ENCODE measurements around the gene RIOK1.

The RIOK1 gene

DNA sequence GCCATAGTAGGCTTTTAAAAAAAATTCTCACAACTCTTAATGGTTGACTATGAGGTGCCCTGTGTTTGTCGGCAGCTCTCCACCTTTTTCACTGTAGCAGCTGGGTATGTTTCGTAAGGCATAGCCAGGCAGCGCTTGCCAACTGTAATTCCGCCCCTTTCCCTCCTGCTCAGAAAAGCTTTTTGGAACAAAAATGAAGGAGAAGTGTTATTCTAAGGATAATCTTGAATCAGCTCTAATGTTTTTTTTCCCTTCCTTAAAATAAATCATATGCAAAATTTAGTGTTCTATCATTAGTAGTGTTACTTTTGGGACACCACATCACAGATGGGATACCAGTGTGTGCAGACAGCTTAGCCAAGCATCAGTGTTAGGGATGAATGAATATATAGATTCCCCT is 21.2 kb downstream of the RIOK1 start:
- no peak for DNase-seq

DNA sequence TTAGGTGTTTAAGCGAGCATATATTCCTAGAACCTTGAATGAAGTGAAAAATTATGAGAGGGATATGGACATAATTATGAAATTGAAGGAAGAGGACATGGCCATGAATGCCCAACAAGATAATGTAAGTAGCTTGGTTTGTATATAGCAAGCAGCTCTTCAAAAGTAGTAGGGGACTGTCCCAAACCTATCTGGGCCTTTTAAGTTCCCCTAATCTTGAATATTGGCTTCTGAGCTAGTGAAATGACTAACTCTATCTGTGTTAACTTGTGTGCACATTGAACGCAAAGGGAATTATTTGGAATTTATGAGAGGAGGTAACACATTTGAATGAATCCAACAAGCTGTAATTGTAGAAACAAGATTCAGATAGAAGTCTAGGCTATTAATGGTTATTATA is 21.7 kb downstream of the RIOK1 start:
- no peak for DNase-seq

DNA sequence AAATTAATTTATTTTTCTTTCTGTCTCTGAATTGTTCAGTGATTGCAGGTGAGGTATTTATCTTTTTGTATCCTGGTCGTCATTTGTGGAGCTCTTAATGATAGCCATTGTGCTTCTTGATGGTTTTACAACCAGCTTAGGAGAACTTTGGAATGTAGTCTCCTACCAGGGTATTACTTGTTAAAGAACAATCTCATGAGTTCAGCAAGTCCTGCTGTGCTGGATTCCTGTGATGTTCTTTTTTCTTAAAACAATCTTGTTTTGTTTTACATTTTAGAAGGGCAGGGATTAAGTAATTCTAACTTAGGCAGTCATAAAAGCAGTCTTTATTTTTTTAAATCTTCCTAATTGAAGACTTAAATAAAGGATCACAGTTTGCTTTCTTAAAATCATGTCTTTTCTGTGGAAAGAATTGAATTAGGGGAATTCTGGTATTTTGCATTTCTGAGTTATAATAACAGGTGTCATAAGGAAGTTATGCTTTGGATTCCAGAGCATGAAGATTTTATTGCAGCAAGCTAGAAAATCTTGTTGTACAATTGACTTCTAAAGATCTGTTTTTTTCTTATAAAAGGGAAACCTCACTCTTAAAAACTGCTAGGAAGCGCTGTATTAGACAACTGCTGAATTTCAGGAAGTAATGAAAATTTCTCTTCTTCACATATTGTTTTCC is 23.7 kb downstream of the RIOK1 start:
- no peak for DNase-seq

DNA sequence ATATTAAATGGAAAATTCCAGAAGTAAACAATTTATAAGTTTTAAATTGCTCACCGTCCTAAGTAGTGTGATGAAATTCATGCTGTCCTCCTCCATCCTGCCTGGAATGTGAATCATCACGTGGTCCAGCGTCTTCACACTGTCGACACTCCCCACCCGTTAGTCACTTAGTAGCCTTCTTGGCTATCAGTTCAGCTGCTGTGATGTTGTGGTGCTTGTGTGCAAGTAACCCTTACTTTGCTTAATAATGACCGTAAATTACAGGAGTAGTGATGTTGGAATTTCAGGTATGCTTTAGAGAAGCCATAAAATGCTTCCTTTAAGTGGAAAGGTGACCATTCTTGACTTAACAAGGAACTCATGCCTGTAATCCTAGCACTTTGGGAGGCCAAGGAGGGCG is 25.2 kb downstream of the RIOK1 start:
- DNase-seq, result no peak

DNA sequence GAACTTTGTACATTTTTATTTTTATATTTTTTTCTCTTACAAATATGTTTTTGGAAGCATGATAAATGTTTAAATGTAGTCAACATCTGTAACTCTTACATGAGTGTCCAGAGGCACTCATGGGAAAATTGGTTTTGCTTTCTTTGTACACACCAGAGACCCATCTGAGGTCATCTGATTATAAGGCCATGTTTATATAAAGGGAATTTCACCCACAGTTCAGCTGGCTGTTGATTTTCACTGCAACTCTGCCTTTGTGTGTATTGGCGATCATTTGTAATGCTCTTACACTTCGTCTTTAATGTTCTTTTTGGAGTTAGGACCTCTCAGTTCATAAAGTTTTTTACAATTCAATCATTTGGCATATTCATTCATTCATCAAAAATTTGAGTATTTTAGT is 28.1 kb downstream of the RIOK1 start:
- DNase-seq, result no peak

DNA sequence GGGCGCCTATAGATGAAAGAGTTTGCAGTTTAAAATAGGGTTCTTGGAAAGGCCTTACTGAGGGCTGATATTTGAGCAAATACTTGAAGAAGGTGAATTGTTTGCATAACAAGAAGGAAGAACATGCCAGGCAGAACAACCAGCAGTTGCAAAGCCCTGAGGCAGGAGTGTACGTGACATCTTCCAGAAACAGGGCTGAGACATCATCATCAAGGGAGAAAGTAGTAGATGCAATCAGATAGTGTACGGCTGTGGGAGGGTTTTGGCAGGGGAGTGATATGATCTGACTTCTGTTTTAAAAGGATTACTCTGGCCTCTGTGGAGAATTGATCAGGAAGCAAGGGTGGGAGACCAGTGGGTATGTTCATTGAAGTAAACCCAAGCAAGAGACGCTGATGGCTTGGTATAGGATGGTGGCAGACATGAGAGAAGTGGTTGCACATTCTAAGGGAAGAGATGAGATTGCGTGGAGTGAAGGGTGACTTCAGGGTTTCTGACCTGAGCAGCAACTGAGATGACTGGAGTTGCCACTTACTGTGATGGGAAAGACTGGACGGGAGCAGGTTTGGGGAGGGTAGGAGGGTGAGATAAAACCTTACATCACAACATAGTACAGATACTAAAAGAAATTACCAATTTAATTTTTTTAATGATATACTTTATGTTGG is 28.8 kb downstream of the RIOK1 start:
- no peak for DNase-seq

DNA sequence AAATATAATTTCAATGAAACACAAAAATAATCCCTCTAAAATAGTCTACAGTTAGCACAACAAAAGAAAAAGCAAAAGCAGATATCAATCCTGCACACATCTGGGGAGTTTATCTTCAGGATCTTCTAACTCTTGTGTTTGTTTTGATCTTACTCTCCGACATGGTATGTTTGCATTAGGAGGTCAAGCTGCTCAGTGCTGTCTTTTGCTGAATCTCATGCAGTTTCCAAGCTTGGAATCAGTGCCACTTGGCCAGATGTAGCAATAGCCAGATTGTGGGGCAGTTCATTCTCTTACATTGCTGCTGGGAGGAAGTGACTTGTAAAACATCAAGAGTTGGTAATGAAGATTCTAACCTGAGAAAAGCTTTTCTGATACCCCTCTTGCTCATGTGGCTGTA is 29.5 kb downstream of the RIOK1 start:
- no peak for DNase-seq

DNA sequence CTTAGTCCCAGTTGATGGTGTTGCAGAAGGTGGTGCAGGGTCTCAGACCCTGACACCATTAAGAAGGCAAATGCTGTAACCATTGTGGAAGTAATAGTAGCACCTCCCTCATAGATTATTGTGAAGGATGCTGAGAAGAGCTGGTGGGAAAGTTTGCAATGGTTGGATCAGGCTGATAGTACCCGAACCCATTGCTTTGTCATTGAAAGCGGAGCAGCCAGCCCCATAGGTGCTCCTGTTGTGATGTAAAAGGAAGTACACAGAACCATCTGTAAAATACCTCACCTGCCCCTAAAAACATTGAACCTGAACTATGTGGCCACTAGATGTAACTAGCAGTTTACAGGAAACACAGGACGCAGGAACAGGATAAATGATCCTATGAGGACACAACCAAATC is 31.5 kb downstream of the RIOK1 start:
- no peak for DNase-seq

DNA sequence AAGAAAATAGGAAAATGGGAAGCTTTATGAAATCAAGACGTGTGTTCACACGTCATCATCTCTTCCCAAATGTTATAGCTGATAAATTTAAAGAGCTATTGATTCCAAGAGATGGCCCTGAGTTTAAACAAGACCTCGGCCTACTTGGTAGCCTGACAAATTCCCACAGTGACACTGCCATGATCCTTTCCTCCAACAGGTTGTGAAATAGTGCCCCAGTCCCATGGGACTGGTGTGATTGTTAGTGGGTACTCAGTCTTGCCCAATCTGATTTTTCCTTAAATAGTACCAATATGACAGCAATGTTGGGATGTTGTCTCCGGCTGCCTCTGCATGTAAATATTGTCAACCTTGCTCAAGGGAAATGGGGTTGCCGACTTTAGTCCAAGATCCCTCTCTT is 34.5 kb downstream of the RIOK1 start:
- DNase-seq, result no peak

DNA sequence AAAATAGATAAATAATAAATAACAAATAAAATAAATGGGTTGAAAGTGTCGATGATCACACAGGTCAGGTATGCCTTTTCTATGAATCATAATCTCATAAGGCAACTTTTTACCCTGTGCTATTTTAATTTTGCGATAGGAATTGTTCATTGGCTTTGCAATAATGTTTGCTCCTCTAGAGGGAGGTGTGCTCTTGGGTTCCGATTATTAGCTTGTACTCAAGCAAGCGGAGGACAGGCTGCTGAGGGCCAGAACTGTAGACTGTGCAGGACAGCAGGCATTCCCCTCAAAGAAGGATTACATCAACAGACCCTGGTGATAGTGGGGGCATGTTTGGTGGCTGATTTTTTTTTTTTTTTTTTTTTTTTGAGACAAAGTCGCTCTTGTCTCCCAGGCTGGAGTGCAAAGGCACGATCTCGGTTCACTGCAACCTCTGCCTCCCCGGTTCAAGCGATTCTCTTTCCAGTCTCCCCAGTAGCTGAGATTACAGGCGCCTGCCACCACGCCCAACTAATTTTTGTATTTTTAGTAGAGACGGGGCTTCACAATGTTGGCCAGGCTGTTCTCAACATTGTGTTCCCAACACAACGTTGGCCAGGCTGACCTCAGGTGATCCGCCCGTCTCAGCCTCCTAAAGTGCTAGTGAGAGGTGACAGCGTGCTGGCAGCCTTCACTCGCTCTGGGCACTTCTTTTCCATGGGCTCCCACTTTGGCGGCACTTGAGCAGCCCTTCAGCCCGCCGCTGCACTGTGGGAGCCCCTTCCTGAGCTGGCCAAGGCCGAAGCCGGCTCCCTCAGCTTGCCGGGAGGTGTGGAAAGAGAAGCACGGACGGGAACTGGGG is 35.6 kb downstream of the RIOK1 start:
- DNase-seq, result no peak

DNA sequence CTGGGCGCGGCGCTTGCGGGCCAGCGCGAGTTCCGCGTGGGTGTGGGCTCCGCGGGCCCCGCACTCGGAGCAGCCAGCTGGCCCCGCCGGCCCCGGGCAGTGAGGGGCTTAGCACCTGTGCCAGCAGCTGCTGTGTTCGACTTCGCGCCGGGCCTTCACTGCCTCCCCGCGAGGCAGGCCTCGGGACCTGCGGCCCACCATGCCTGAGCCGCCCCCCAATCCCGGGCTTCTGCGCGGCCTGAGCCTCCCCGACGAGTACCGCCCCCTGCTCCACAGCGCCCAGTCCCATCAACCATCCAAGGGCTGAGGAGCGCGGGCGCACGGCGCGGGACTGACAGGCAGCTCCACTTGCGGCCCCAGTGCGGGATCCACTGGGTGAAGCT is 36.2 kb downstream of the RIOK1 start:
- no peak for DNase-seq

DNA sequence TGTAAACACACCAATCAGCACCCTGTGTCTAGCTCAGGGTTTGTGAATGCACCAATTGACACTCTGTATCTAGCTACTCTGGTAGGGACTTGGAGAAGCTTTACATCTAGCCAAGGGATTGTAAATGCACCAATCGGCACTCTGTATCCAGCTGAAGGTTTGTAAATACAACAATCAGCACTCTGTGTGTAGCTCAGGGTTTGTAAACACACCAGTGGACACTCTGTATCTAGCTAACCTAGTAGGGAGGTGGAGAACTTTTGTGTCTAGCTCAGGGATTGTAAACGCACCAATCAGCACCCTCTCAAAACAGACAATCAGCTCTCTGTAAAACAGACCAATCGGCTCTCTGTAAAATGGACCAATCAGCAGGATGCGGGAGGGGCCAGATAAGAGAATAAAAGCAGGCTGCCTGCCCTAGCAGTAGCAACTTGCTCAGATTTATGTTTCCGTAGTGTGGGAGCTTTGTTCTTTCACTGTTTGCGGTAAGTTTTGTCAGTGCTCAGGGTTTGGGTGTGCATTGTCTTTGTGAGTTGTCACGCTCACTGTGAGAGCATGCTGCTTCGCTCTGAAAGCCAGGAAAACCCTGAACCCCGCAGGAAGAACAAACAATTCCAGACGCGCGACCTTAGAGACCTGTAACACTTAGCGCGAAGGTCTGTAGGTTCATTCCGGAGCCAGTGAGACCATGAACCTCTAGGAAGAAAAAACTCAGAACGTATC is 37.0 kb downstream of the RIOK1 start:
- DNase-seq, result no peak

DNA sequence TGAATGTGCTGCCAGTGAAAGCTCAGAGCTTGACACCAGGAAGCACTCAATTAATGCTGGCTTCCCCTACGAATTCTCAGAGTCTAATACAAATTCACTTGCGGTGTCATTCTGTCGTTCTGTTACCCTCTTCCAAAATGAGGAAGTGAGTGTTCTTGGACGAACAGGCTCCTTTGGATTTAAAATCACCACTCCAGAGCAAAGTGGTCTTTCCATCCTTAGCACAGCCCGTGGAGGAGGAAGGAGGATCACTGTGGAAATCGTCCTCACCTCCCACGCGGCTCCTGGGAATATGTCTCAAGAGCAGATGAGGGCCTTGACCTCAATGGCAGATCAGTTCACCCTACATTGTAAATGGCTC is 41.7 kb downstream of the RIOK1 start:
- no peak for DNase-seq

DNA sequence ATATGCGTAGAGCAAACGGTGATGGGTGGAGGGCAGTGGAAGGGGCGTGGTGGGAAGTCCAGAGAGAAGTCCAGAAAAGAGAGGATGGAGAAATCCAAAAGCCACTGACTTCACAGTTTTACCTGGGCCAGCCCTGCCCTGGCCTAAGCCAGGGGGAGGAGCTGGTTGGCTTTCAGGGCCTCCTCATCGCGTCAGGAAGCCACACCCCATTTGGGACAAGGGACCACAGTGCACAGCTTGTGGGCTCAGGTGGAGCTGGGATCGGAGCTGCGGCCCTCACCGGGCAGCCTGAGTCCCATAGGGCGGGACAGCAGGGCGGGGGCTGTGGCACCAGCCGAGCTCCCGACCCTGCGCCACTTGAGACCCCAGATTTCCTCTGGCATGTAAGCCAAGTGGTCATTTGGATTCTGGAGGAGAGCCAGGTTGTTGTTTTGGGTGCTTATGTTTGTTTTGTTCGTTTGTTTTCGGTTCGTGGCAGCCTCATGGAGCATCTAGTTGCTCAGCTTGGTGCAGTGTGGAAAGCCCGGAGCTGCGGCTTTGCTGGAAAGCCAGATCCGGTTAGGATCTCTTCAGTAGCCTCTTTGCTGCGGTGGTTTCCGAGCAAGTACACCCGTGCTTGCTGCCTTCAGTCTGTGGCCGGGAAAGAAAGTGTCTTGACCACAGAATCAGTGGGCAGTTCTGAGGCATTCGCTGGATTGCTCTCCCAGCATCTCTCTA is 42.2 kb downstream of the RIOK1 start:
- no peak for DNase-seq

DNA sequence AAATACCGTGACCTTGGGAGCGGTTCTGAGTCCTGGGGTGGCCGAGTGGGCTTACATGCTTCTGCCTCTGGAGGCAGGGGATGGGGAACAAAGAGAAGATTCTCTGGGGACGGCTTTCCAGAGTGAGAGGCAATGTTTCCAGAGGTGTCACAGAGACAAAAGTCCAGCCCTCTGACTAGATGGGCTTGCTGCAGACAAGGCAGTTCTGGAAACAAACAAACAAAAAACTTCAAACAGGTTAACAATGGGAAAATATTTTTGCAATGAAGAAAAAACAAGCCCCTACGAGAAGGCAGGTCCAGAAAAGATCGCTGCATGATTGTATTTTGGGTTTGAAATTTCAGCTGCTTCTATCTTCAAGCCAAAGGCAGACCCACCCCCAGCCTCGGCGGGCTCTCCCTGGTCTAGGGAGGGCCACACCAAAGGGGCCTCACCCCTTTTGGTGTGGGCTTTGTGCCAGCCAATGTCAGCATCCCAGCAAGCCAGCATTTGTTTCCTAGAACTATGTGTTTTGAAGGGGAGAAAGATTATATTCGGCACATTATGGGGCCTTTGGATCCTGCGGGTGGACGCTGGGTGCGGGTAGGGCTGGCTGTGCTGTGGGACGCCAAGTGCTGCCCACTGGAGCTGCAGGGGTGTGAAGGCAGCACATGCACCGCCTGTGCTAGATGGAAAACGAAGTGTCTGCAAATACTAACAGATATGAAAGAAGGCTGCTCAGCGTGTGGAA is 42.9 kb downstream of the RIOK1 start:
- DNase-seq, result no peak

DNA sequence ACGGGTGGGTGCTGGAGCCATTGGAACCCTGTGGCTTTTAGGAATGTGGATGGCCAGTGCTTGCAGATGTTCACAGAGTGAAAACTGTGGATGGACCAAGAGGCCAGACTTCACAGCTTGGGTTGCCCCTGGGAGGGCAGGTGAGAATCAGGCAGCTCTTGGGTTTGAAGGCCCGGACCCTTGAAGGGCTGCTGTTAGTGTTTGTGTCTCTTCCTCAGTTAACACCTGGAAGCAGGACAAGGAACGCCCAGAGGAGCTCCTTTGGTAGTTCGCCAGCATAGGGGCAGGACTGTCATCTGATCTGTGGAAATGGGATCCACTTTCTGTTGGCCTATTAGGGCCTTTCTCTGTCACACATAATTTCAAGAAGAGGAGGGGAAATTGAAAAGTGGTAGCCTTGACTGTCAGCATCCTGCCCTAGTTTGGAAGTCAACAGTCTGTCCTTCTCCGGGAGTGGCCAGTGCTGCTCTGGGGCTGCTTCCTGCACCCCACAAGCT is 43.6 kb downstream of the RIOK1 start:
- DNase-seq, result no peak

DNA sequence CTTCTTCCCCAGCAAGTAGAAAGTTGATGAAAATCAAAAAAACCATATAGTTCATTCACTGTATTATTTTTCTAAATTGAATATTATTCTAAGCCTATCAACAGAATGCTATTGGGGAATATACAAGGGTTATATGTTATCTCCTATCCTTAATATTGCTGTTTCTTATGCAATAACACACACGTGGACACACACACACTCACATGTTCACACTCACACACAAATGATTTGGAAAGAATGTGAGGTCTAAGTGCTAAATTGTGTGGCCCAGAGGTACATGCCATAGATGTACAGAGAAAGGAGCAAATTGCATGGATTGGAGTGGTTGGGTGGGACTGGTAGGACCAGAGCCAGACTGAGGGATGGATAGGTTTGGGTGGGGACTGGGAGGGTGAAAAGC is 45.1 kb downstream of the RIOK1 start:
- DNase-seq, result no peak

DNA sequence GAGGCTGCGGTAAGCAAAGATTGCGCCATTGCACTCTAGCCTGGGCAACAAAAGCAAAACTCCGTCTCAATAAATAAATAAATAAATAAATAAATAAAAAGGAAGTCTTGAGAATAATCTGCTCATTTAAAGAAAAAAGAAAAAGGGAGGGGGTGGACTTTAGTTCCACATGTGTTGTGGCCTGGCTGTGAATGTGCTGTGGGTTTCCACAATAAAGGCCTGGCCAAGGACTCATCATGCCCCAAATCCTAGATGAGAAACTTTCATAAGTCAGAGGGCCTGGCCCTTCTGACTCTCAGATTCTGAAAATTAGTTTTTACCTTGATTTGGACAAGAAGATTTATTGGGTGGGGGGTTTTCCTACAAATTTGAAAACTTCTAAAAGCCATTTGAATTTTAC is 48.4 kb downstream of the RIOK1 start:
- no peak for DNase-seq

DNA sequence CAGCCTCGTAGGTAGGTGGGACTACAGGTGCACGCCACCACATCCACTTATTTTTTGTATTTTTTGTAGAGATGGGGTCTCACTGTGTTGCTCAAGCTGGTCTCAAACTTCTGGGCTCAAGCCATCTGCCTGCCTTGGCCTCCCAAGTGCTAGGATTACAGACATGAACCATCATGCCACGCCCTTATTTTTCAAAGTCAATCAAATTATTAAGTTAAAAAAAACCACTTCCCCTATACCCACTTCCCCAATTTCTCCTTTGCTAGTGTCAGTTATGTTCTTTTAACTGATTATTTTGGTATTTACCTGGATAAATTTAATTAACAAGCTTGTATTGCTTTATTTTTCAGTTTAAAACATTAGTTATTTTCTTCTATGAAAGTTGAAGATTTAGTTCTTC is 49.6 kb downstream of the RIOK1 start:
- no peak for DNase-seq

DNA sequence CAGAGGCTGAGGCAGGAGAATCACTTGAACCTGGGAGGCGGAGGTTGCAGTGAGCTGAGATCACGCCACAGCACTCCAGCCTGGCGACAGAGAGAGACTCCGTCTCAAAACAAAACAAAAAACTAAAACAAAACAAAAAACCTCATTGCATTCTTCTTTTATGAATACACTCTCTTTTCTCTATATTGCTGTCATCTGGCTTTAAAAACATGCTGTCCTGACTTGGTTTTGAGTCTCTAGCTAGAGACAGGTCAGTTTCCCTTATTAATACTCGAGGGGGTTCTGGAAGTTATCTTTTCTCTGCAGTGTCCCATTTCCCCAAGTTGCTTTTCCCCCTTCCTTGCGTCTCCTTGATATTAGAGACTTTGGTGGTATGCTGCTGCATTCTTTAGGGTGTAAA is 50.9 kb downstream of the RIOK1 start:
- DNase-seq, result no peak

DNA sequence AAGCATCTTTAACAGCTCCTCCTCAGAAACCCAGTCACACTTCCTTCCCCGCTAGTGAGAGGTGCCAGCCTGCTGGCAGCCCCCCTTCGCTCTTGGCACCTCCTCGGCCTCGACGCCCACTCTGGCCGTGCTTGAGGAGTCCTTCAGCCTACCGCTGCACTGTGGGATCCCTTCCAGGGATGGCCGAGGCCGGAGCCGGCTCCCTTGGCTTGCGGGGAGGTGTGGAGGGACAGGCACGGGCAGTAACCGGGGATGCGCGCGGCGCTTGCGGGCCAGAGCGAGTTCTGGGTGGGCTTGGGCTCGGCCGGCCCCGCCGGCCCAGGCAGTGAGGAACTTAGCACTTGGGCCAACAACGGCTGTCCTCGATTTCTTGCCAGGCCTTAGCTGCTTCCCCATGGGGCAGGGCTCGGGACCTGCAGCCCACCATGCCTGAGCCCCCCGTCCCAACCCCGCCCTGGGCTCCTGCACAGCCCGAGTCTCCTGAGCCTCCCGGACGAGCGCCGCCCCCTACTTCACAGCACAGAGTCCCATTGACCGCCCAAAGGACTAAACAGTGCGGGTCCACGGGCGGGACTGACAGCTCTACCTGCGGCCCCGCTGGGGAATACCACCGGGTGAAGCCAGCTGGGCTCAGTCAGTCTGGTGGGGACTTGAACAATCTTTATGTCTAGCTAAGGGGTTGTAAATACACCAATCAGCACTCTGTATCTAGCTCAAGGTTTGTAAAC is 51.6 kb downstream of the RIOK1 start:
- no peak for DNase-seq
